Measurements from ENCODE around the gene APBB2.

GRCh38 chr4:40967550-40967949, 246.8 kb downstream of the APBB2 start:
- no peak for TF ChIP-seq YY1 (IDR thresholded peaks at IDR 0.05; ENCODE audit: insufficient read depth, insufficient read length)
- TF ChIP-seq SUZ12 (IDR thresholded peaks at IDR 0.05; ENCODE audit: extremely low read depth, insufficient read depth, insufficient read length), result no peak
- TF ChIP-seq ZNF274 (IDR thresholded peaks at IDR 0.05; ENCODE audit: low read depth, low read length), result no peak
